HG02798 (cell line): ENCODE measurements around the gene CCNL2.

Experiments
- ATAC-seq: cut with Tn5 transposase; IDR thresholded peaks from one replicate; pipeline ENCODE4 v1.9.1; 2021; ENCODE audit warnings: mild to moderate bottlenecking; ENCODE audit not compliant: unreplicated experiment, poor library complexity

Gene CCNL2

GRCh38 chr1:1359664-1360468 is 39.3 kb downstream of the CCNL2 start:
- ATAC-seq, result no peak

GRCh38 chr1:1359308-1359663 is 39.8 kb downstream of the CCNL2 start:
- ATAC-seq, result no peak

- ATAC-seq, result no peak
Observed at GRCh38 chr1:1358433-1359271, 40.5 kb downstream of the CCNL2 start, which contains the start of gene MXRA8. Gene MXRA8 (minus strand): TSS chr1:1358555. CDS start chr1:1358504, 51 bp downstream.

GRCh38 chr1:1357871-1358432 is 41.2 kb downstream of the CCNL2 start:
- ATAC-seq, result no peak

- no peak for ATAC-seq
Observed at GRCh38 chr1:1356796-1357401, 42.2 kb downstream of the CCNL2 start.

DNA sequence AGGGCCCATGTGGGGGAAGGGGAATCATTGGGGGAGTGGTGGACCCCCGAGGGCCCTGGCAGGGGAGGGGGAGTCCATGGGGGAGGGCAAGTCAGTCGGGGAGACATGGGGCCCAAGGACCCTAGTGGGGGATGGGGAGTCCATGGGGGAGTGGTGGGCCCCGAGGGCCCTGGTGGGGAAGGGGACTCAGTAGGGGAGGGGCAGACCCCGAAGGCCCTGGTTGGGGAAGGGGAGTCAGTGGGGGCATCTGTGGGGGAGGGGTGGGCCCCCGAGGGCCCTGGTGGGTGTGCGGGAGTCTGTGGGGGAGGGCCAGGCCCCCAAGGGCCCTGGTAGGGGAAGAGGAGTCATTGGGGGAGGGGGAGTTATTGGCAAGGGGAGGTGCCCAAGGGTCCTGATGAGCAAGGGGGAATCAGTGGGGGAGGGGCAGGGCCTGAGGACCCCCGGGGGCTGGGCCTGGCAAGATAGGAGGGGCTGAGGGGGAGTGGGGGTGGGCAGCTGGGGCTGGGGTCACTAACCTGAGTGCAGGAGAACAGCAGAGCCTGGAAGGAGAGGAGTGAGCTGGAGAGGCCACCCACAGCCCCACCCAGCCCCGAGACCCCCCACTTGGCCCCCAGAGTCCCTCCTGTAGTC is 42.9 kb downstream of the CCNL2 start:
- no peak for ATAC-seq

- no peak for ATAC-seq
Observed at GRCh38 chr1:1355416-1355815, 43.7 kb downstream of the CCNL2 start.

- ATAC-seq, result no peak
Observed at GRCh38 chr1:1354271-1355247, 44.6 kb downstream of the CCNL2 start.

- no peak for ATAC-seq
Observed at GRCh38 chr1:1353389-1354151, 45.6 kb downstream of the CCNL2 start.

GRCh38 chr1:1352786-1353388 is 46.2 kb downstream of the CCNL2 start:
- no peak for ATAC-seq

DNA sequence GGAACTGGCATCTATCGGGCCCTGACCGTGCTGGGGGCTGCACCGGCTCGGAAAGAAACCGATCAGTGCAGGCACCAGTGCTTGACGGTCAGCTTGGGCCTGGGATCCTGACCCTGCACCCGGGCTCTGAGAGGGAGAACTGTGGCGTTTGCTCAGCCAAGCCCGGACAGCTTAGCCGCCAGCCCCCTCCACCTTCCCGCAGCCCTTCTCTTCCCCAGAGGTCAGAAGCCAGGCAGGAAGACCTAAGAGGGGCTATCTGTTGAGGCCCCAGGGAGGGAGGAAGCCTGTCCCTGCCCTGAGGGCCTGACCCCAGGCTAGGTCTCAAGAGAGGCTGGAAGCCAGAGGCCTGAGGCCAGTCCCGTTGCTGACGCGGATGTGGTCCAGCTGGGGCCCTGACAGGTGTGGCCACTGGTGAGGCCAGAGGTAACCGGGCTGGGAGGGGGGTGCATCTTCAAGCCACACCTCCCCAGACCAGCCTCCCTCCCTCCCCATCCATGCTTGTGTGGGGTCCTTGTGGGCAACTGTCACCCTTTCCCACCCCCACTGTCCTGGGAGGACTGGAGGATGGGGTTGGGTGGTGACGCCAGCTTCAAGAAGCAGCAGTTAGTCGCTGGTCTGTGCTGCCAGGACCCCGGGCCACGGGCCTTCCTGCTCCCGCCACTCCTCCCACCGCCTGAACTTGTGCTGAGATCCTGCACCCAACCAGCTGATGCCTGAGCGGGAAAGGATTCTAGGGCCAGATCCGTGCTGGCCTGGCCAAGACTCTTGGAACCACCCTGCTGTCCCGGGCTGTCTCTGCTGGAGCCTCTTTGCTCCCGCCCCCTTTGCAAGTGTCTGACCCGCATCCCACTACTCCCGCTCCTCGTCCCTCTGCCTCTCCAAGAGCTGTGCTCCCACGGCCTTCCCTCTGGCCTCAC is 47.4 kb downstream of the CCNL2 start:
- no peak for ATAC-seq

DNA sequence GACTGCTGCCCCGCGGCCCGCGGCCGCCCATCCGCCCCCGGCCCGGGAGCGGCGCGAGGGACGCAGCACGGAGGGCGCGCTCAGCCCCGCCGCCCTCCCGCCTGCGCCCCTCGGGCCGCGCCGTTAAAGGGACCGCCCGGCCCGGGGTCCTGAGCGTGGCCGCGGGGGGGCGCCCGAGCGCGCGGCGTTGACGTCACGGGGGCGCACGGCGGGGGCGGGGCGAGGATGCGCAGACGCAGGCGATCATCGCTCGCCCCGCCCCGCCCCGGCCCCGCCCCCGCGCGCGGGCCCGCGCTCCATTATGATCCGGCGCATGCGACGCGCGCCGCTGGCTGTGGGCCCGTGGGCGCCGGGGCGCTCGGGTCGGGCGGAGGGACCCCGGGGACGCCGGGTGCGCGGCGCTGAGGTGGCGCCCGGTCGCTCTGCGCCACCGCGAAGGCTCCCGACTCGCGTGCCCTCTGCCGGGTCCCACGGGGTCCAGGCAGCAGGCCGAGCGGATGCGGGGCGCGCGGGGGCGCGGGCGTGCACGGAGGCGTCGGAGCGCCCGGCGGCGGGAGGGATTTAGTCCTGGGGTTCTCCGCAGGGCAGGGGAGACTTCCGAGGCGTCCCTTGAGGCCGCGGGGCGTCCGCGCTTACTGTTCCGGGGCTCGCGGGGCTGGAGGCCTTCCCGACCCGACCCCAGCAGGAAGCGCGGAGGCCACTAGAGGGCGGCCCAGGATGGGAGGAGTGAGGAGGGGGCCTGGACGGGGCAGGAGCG is 49.7 kb downstream of the CCNL2 start, which contains the start of gene DVL1:
Gene DVL1 (minus strand): TSS at position 163 of the 757 bp plus-strand sequence. CDS start 353 bp downstream, outside the sequence.
- peak; percentile 70 for ATAC-seq

GRCh38 chr1:1348420-1349255 is 50.5 kb downstream of the CCNL2 start:
- no peak for ATAC-seq

DNA sequence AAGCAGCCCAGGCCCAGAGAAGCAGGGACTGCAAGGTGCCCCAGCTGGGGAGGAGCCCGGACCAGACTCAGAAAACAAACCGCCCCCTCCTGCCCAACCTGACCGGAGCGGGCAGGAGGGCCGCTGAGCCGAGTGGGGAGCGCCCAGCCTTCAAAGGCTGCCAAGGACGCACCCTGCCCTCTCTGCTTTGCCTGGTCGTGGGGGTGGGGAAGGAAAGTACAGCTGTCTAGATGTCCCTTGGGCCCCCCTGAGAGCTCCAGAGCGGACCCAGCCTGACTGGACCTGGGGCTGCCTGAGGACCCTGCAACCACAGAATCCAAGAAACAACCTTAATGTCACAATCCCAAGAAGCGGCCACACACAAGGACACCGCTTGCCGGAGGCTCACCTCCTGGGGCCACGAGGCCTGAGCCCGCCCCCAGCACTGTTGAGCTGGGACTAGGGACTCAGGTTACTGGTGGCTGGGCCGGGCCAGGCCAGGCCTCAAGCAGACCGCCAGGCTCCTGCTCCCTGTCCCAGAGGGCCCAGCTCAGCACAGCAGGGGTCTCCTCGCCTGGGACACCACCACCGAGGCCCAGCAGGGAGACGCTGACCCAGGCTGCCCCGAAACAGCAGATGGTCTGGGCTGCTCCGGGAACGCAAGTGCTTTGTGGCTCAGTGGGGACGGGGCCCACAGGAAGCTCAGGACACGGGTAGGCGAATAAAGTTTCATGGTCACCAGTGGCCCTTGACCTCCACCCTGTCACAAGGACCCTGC is 51.3 kb downstream of the CCNL2 start:
- no peak for ATAC-seq
